ENCODE measurements around the gene KRTAP4-8.
"Not testable (repeated sequence)": the region's sequence is repeated elsewhere in the genome, so short reads cannot be mapped to it uniquely, and the experiment has no call there.

KRTAP4-8 gene

DNA sequence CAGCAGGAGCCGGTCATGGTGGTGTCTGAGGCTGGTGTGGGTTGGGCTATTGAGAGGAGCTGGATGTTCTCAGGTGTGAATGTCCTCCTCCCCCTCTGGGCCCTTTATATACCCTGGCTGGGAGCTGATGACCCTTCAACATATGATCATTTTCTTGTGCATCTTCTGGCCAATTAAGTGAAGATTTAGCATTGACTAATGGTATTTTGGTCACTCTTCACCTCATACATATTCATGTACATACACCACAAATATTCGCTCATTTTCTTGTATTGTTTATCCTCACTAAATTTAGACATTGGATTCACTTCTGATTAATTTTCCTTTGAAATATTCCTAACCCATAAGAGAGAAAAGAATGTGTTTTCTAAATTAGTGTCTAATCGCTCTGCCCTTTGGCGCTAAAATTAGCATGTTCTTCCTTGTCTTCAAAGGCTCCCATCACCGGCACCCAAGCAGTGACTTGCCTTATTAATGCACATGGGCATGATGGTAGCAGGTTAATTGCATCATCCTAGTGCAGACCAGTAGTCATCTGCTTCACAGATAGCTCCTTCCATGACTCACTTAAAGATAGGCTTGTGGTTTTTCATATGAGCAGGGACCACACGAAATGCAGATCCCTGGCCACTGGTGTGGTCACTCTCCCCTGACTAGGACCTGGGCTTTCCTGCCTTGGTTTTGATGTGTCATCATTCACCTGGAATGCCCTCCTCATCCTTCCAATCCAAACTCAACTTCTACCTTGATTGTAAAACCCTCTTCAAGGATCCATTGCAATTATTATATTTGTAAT is 31.9 kb downstream of the KRTAP4-8 start, which contains the start of gene KRTAP2-4:
Gene KRTAP2-4 (minus strand): TSS at position 51 of the 796 bp plus-strand sequence. CDS start 34 bp downstream, at position 17.
- in situ Hi-C loops (cut with MboI; ENCODE audit: low sequenced_read_pairs) = no loop called here

DNA sequence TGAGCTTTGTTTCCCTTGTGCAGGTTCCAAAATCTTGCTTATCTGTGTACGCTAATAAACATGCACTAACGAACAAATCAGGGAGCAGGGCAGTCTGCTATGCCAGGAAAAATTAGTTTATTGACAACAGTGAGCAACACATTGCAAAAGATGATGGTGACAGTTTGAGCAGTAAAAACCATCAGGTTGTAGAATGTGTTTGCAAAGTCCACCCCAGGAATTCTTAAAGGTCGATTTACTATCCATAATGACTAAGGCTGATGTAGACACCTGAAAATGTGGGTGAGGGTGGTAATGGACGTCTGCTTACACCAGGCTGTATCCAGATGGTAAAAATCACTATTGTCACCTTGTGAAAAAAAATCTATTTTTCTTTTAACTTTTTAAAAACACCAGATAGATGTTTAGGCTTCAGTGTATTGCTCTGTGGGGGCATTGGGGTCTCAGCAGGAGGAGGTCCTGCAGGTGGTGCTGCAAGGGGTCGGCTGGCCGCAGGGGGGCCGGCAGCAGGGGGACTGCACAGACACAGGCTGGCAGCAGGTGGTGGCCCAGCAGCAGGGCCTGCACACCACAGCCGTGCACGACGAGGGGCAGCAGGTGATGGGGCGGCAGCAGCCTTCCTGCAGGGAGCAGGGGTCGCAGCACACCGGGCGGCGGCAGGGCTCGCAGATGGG is 32.8 kb downstream of the KRTAP4-8 start:
- in situ Hi-C loops (cut with MboI; ENCODE audit: low sequenced_read_pairs) = not testable (repeated sequence)

- in situ Hi-C loops (cut with MboI; ENCODE audit: low sequenced_read_pairs) = no loop called here
Measured at GRCh38 chr17:41064301-41064700, 33.6 kb downstream of the KRTAP4-8 start.

- in situ Hi-C loops (cut with MboI; ENCODE audit: low sequenced_read_pairs) = no loop called here
Measured at GRCh38 chr17:41063449-41063848, 34.5 kb downstream of the KRTAP4-8 start.

DNA sequence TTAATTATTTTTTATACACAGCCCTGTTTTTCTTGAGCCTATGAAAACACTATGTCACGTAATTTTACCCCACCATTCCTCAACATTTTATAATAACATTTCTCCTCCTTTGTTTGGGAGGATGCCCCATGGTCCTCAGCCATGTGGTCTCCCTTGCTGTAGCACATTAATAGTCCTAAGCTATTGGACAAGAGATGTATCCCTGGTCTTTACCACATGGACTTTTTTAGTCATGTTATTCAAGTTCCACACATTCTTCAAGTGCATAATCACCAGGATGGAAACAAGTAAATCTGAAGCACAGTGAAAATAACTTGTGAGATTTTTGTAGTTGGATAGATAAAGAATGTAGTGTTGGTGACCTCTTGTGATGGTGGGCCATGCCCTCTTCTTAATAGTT is 36.0 kb downstream of the KRTAP4-8 start:
- in situ Hi-C loops (cut with MboI; ENCODE audit: low sequenced_read_pairs) = no loop called here

DNA sequence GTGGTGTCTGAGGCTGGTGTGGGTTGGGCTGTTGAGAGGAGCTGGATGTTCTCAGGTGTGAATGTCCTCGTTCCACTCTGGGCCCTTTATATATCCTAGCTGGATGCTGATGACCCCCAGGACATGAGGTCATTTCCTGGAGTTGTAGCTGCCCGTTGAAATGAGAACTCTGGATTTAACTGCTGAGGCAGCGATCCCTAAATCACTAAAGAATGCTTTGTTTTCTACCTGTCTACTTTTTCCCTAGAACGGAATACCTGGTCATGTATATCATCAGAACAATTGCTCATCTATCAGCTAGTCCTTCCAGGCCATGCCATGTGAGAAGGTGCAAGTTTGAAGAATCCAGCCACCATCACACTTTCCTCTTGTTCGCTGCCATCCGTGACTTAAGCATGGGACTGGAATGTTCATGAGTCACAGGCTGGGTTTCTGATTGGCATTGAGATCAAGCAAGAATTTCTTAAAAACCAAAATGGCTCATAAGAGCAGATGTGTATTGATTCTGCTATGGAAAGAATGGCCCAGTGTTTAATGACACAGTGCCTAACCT is 37.8 kb downstream of the KRTAP4-8 start, which contains the start of gene KRTAP2-3:
Gene KRTAP2-3 (minus strand): TSS at position 63 of the 553 bp plus-strand sequence. CDS start 64 bp downstream, outside the sequence.
- in situ Hi-C loops (cut with MboI; ENCODE audit: low sequenced_read_pairs) = no loop called here

GRCh38 chr17:41059276-41060051 is 38.5 kb downstream of the KRTAP4-8 start:
- in situ Hi-C loops (cut with MboI; ENCODE audit: low sequenced_read_pairs) = not testable (repeated sequence)

GRCh38 chr17:41058741-41059140 is 39.2 kb downstream of the KRTAP4-8 start:
- in situ Hi-C loops (cut with MboI; ENCODE audit: low sequenced_read_pairs) = no loop called here

DNA sequence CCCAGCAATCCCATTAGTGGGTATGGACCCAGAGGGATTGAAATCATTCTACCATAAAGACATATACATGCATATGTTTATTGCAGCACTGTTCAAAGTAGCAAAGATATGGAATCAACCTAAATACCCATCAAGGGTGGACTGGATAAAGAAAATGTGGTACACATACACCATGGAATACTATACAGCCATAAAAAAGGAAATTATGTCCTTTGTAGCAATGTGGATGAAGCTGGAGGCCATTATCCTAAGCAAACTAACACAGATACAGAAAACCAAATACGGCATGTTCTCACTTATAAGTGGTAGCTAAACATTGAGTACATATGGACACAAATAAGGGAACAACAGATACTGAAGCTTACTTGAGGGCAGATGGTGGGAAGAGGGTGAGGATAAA is 40.4 kb downstream of the KRTAP4-8 start:
- in situ Hi-C loops (cut with MboI; ENCODE audit: low sequenced_read_pairs) = no loop called here

DNA sequence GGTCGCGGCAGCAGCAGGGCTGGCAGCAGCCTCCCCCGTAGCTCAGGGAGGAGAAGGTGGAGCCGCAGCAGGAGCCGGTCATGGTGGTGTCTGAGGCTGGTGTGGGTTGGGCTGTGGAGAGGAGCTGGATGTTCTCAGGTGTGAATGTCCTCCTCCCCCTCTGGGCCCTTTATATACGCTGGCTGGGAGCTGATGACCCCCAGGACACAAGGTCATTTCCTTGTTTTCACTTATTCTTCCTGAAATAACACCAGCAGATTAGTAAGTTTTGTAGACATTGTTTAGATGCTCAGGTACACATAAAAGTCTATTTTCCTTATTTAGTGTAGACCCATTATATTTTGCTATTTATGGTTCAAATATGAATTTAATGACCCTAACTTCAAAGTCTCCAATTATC is 42.8 kb downstream of the KRTAP4-8 start, which contains the start of gene KRTAP2-2:
Gene KRTAP2-2 (minus strand): TSS at position 101 of the 400 bp plus-strand sequence. CDS start 19 bp downstream, at position 82.
- in situ Hi-C loops (cut with MboI; ENCODE audit: low sequenced_read_pairs) = not testable (repeated sequence)

DNA sequence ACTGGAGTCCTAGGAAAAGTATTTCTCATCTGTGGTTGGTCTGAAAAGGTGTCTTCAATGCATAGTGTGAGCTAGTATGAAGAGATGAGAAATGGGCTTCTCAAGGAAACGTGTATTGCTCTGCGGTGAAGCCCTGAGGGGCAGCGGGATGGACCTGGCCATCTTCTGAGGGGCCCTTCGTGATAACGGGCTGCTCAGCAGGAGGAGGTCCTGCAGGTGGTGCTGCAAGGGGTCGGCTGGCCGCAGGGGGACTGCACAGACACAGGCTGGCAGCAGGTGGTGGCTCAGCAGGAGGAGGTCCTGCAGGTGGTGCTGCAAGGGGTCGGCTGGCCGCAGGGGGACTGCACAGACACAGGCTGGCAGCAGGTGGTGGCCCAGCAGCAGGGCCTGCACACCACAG is 43.4 kb downstream of the KRTAP4-8 start:
- in situ Hi-C loops (cut with MboI; ENCODE audit: low sequenced_read_pairs) = not testable (repeated sequence)

DNA sequence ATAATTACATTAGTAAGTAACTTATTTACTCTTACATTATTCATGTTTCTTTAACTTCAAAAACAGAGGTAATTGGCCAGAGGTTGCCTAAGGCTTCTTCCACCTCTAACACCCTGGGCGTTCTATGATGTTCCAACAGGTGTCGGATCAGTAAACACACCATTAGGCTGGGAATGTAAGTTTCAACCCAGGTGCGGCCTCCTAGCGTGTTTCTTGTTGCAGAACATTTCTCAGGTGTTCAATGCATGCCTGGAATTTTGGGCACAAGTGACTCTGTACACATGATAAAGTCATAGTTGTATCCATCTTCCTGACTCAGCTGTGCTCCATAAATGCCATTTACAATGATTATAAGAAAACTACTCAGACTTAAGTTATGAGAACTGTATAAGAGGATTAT is 43.9 kb downstream of the KRTAP4-8 start:
- in situ Hi-C loops (cut with MboI; ENCODE audit: low sequenced_read_pairs) = no loop called here

- in situ Hi-C loops (cut with MboI; ENCODE audit: low sequenced_read_pairs) = no loop called here
Measured at GRCh38 chr17:41052566-41052965, 45.4 kb downstream of the KRTAP4-8 start.

GRCh38 chr17:41049110-41049509 is 48.8 kb downstream of the KRTAP4-8 start:
- in situ Hi-C loops (cut with MboI; ENCODE audit: low sequenced_read_pairs) = no loop called here

DNA sequence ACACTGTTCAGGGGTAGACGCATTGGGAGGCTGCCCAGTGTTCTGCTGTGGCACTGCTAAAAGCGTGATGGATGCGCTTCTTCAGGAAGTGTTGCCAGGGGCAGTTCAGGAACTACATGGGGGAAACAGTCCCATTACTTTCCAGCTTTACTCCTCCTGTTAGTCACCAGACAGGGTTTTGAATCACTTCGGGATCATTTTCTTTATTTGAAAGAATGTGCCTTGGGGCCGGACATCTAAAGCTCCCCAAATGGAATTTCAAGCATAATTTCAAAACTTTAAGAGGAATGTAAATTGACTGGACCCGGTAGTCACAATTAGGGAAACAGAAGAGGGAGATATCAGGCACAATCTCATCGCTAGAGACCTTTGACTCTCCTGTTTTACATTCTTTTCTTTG is 49.5 kb downstream of the KRTAP4-8 start:
- in situ Hi-C loops (cut with MboI; ENCODE audit: low sequenced_read_pairs) = no loop called here
